ENCODE measurements around the gene COL4A4. TPM values are rescaled to one million over a fixed set of nuclear protein-coding genes. Genes with fewer than 3 reads are reported as not detected.

Gene COL4A4
- total and polyA plus RNA-seq, 2 of the 4 experiments (the other 2 are of a cell fraction): 0.02 TPM; not detected in 1

GRCh38 chr2:226965376-226965775 is 198.6 kb downstream of the COL4A4 start:
- dilution Hi-C loops (cut with HindIII; ENCODE audit: low sequenced_read_pairs, unreplicated experiment): no loop called here
- POLR2A ChIA-PET (ENCODE audit: unreplicated experiment): no interaction called here

More at GRCh38 chr2:226965376-226965775, 198.6 kb downstream of the COL4A4 start:
- DNase-seq (no peak), ATAC-seq (ENCODE audit: low read depth) (no peak)
- CTCF ChIA-PET: no interaction called here
- intact Hi-C loops (cut with micrococcal nuclease): no loop called here
- no peaks in the 10 kb centered on the region for H4K20me1 ChIP-seq (ENCODE audit: insufficient read depth, low read length)
- H4K8ac ChIP-seq (ENCODE audit: low read depth in 2 of 2, low read length in 2 of 2): no peak overlapping the region
- in situ Hi-C loops (cut with MboI; ENCODE audit: low sequenced_read_pairs): no loop called here
- no peak overlapping the region for H3K18ac ChIP-seq (ENCODE audit: low read depth, low read length)
- no peak overlapping the region for H3K56ac ChIP-seq (ENCODE audit: extremely low read depth, insufficient read depth, low read length)
- H3K14ac ChIP-seq (replicated peaks; ENCODE audit: low read depth, low read length): no peak overlapping the region
- no peak overlapping the region for H2BK15ac ChIP-seq (ENCODE audit: low read depth, low read length)
- no peak overlapping the region for H2AFZ ChIP-seq (replicated peaks; ENCODE audit: low read length, poor library complexity)
- H3K27me3 ChIP-seq (ENCODE audit: control insufficient read depth, insufficient read depth, low read length): no peaks in the 10 kb centered on the region
- H3K4me1 ChIP-seq (ENCODE audit: control insufficient read depth, insufficient read depth, low read length): peaks cover 5% of the 10 kb centered on the region
- no peak overlapping the region for H2BK20ac ChIP-seq (ENCODE audit: low read depth, low read length)
- no peak overlapping the region for H3K4me3 ChIP-seq (ENCODE audit: insufficient read depth, low read depth, low read length)
- no peak overlapping the region for H3K4ac ChIP-seq (ENCODE audit: low read depth, low read length)
- H2BK5ac ChIP-seq (ENCODE audit: low read depth, low read length, poor library complexity, severe bottlenecking): no peak overlapping the region
- TF ChIP-seq SMC3 (IDR thresholded peaks at IDR 0.05; ENCODE audit: low read depth, low read length): no peak
- H3K9me1 ChIP-seq (ENCODE audit: insufficient read depth, low read length): no peaks in the 10 kb centered on the region
- H3K36me3 ChIP-seq (ENCODE audit: control insufficient read depth, insufficient read depth, low read length): no peaks in the 10 kb centered on the region
- no peak overlapping the region for H3K27ac ChIP-seq (ENCODE audit: insufficient read depth, low read length)
- H3K23ac ChIP-seq (ENCODE audit: low read depth, low read length): no peak overlapping the region
- no peak overlapping the region for H2BK120ac ChIP-seq (ENCODE audit: low read depth, low read length)
- H3K79me1 ChIP-seq (ENCODE audit: low read depth in 1 of 2, low read length in 2 of 2): peaks cover 3 to 4% of the 10 kb centered on the region in 2 experiments; a peak in 1 of 4 replicates
- 100% methylated on average over 1 of the region's 1 CpG; no CpG with 5 or more reads in 1 of the 2 experiments for WGBS, 2 experiments (ENCODE audit: extremely low coverage in 2 of 2, insufficient read length in 1 of 2)
- BruUV-seq (replicated peaks): no TSS peak
- H3K4me2 ChIP-seq (ENCODE audit: low read depth, low read length): no peak overlapping the region
- H3K9ac ChIP-seq (ENCODE audit: low read depth, low read length): no peak overlapping the region
- no peak overlapping the region for H2AK9ac ChIP-seq (replicated peaks; ENCODE audit: low read depth, low read length, poor library complexity)
- no peak overlapping the region for H4K91ac ChIP-seq (ENCODE audit: insufficient read depth, low read depth, low read length)
- H2AK5ac ChIP-seq (ENCODE audit: low read depth, low read length): no peak overlapping the region
- H3K9me3 ChIP-seq (ENCODE audit: control insufficient read depth, insufficient read depth, low read length): no peaks in the 10 kb centered on the region
- H4K5ac ChIP-seq (ENCODE audit: low read depth, low read length): no peak overlapping the region
